ENCODE data around the gene MSH2. TPM values are rescaled to one million over a fixed set of nuclear protein-coding genes. Genes with fewer than 3 reads are reported as not detected.

Gene MSH2
- total RNA-seq, 1 experiment from 2014 or later, result 139 TPM

DNA sequence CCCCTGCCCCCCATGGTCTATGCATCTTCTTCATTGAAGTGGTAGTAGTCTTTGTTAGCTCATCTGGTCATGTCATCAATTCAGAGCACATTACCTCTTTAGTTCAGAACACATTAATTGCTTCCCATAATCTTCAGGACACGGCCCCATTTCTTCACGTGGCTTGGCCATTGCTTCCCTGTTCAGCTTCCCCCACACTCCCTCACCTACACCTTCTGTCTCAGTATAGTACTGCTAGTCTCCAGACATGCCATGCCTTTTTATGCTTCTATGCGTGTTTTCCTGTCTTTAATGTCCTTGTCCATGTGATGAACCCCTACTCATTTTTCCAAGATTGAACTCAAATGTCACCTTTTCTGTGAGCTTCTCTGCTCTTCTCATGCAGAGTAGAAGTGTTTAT, 35.1 kb downstream of the MSH2 start:
- H3K79me1 ChIP-seq (ENCODE audit: insufficient read depth, low read depth, low read length, poor library complexity, severe bottlenecking), result no peaks in the 10 kb centered on the region
- WGBS (ENCODE audit: extremely low coverage, insufficient read length, low lambda C conversion rate), result no CpG with 5 or more reads among the region's 3 CpGs

More for the DNA sequence above, 35.1 kb downstream of the MSH2 start:
- Histone ChIP-seq H3K18ac (ENCODE audit: insufficient read length, low read depth, low read length) (no peak overlapping the region), H3K9ac (ENCODE audit: extremely low read depth, insufficient read length, low read length) (no peak overlapping the region), H4K91ac (ENCODE audit: insufficient read length, low read depth, low read length) (no peak overlapping the region), H4K5ac (ENCODE audit: insufficient read length, low read depth, low read length) (no peak overlapping the region), H3K4me1 (ENCODE audit: insufficient read depth, low read length) (no peaks in the 10 kb centered on the region), H3K4ac (ENCODE audit: low read depth, low read length) (no peak overlapping the region), H2BK15ac (ENCODE audit: low read depth, low read length) (no peak overlapping the region), H3K23me2 (ENCODE audit: insufficient read length, low read depth, low read length, poor library complexity, severe bottlenecking) (no peaks in the 10 kb centered on the region), H3K27ac (ENCODE audit: insufficient read length, low read depth, low read length) (no peak overlapping the region), H4K20me1 (ENCODE audit: control insufficient read depth, insufficient read depth, insufficient read length) (no peaks in the 10 kb centered on the region), H4K8ac (replicated peaks; ENCODE audit: insufficient read length, low read depth, low read length) (no peak overlapping the region), H3T11ph (ENCODE audit: low read length) (no peak overlapping the region), H2AK5ac (ENCODE audit: insufficient read length, low read length) (no peak overlapping the region), H2BK120ac (ENCODE audit: low read depth, low read length, poor library complexity, severe bottlenecking) (no peak overlapping the region), H3K4me2 (ENCODE audit: insufficient read depth, insufficient read length, low read length) (no peak overlapping the region), H3K14ac (ENCODE audit: insufficient read depth, low read length) (no peak overlapping the region), H3K56ac (ENCODE audit: insufficient read length, low read depth, low read length) (no peak overlapping the region), H2BK12ac (ENCODE audit: insufficient read length, low read depth, low read length) (no peak overlapping the region), H2BK5ac (ENCODE audit: insufficient read length, low read length) (no peak overlapping the region), H3K27me3 (ENCODE audit: insufficient read depth, low read length) (no peaks in the 10 kb centered on the region), H3K79me2 (ENCODE audit: insufficient read depth, low read length) (no peaks in the 10 kb centered on the region), H3K9me3 (ENCODE audit: control insufficient read depth, low read depth, low read length) (no peaks in the 10 kb centered on the region), H2AFZ (ENCODE audit: low read length) (no peak overlapping the region), H2BK20ac (ENCODE audit: low read depth, low read length, poor library complexity, severe bottlenecking) (no peak overlapping the region), H3K23ac (ENCODE audit: insufficient read length, low read depth, low read length) (no peak overlapping the region)
- TF ChIP-seq, protein P1, sequence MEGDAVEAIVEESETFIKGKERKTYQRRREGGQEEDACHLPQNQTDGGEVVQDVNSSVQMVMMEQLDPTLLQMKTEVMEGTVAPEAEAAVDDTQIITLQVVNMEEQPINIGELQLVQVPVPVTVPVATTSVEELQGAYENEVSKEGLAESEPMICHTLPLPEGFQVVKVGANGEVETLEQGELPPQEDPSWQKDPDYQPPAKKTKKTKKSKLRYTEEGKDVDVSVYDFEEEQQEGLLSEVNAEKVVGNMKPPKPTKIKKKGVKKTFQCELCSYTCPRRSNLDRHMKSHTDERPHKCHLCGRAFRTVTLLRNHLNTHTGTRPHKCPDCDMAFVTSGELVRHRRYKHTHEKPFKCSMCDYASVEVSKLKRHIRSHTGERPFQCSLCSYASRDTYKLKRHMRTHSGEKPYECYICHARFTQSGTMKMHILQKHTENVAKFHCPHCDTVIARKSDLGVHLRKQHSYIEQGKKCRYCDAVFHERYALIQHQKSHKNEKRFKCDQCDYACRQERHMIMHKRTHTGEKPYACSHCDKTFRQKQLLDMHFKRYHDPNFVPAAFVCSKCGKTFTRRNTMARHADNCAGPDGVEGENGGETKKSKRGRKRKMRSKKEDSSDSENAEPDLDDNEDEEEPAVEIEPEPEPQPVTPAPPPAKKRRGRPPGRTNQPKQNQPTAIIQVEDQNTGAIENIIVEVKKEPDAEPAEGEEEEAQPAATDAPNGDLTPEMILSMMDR (conservative IDR thresholded peaks at IDR 0.05), result no peak
- Mint-ChIP-seq H3K27ac (peak overlapping the region; percentile 2 to 22 (median 18); a peak in 4 of 7 replicates), H3K4me3 (no peak overlapping the region; a peak in 1 of 5 replicates), H3K4me1 (peaks cover 3 to 5% of the 10 kb centered on the region in 2 experiments; a peak in 2 of 4 replicates), H3K9me3 (peaks cover 0 to 11% of the 10 kb centered on the region in 2 experiments; a peak in 1 of 5 replicates), H3K27me3 (ENCODE audit: low read depth) (no peaks in the 10 kb centered on the region), H3K36me3 (ENCODE audit: insufficient read depth in 1 of 3, low read depth in 3 of 3) (peaks cover 37 to 65% (median 59%) of the 10 kb centered on the region in 3 experiments)
- no peak for DNase-seq
